T1000 (cell line): Measurements from ENCODE around the gene RYR3.

Experiments used
- DNase-seq: peaks from one replicate; lab custom pipeline; 2025; ENCODE audit warnings: mixed read lengths; lab: John Stamatoyannopoulos, UW

Gene RYR3

DNA sequence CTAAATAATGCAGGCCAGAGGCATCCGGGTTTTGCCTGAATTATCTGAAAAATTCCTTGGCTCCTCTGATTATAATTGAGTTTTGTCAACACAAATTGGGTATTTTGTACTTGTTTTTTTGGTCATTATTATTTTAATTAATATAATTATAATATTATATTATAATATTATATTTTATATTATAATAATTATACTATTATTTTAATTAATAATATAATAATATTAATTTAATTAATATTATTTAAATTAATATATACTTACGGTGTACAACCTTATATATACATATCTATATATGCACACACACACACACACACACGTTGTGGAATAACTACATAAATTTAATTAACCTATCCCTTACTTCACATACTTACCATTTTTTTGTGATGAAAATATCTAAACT is 73.5 kb downstream of the RYR3 start:
- no peak for DNase-seq

DNA sequence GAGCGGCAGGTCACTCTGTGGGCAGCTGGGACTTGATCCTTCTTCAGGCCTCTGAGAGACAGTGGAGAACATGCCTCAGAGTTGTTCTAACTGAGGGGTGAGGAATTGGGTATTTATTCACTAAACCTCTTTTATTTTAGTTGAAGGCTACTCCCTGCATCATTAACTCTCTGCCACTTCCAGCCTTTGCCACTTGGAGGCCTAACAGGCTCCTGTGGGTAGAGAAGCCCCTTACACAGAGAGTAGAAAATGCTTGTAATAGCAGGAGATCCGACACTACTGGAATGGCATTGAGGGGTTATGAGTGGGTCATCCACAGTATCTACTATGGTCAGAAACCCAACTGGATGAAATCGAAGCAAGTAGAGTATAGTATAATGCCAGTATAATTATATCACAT is 81.7 kb downstream of the RYR3 start:
- no peak for DNase-seq

DNA sequence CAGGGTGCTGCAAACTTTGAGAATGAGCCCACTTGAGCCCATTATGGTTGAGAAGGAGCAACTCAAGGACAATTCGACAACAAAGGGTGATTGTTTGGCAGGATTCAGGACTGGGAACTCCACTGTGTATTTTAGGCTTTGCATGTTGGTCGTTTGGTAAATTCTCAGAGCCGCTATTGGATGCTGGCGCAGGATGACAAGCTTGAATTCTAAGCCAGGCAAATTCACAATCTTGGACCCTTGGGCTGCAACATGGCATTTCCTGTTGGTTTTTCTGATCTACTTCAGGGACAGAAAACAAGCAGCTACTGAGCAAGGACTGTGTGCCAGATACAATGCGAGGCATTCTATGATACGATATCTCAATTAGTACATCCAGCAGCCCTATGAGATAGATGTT is 82.8 kb downstream of the RYR3 start:
- DNase-seq = no peak

DNA sequence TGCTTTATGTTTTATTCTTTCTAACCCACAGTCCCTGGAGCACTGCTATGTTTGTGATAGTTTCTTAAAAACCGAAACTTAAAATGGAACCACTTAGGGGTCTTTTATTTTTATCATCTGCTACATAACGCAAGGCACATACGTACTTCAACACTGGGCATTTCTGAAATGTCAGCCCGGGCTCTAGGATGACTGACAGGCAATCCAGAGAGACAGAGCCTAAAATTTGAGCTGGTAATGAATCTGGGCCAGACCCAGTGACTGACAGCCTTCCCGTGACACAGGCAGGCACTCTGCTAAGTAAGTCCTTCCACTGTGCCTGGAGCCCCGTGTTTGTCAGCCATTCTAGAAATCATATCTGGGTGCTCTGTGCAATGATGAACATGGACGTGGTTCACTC is 84.6 kb downstream of the RYR3 start:
- no peak for DNase-seq

DNA sequence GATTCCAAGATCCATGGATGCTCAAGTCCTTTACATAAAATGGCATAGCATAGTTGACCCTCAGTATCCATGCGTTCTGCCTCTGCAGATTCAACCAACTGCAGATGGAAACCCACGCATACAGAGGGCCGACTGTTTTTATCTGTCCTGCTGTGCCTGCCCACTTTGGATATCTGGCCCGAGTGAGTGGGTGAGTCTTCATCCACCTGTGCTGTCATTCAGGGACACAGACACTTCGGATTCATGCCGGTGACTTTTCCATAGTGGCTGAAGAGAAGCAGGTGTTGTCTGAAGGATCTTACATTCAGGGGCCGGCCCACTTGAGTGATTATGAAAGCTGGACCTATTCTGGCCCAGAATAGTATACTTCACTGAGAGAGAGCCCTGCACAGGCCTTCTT is 85.1 kb downstream of the RYR3 start:
- no peak for DNase-seq

DNA sequence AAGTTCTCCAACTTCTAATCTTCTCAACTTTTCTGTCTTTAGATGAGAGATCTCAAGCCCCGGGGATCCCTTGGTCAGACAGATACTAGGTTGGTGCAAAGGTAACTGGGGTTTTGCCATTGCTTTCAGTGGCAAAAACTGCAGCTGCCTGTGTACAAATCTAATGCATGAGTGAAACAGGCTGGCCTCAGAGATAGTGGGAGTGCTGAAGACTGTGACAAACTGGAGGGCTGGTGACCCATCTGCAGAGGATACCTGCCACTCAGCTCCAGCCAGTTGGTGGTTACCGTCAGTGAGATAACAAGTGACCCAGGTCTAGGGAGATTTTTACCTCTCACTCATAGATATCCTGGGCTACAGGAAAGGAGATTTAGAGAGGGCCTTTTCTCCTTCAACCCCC is 85.7 kb downstream of the RYR3 start:
- no peak for DNase-seq

DNA sequence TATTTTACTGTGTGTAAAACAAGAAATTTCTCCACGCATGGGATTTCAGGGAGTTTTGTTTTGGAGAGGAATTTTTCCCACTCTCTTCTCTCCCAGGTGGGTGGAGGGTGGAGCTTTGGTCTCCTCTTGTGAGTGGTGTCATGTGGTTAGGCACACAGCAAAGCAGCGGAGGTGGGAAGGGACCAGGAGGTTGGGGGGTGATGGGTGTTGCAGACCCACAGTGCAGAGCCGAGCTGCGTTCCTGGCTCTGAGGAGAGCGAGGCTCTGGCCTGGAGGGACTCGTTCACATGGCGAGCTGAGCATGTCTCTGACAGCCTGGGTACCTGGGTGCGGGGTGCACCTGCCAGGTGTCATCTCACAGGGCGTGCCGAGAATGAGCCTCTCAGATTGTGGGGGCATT is 87.8 kb downstream of the RYR3 start:
- DNase-seq = no peak

DNA sequence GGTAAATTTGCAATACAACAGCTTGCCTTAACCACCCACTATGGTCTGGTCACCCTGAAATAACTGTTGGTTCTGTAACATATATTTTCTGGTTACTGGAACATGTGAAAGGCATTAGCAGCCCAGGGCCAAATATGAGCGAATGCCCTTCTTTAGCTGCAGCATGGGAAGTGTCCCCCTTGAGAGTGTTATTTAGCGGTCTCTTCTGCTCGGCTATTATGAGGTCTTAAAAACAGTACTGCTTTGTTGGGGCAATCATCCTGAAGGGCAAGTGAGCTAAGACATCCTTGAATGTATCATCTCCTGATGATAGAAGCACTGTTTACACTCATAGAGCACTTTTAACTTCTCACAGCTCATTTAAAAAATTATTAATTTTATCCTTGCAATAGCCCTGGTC is 90.2 kb downstream of the RYR3 start:
- DNase-seq = no peak

DNA sequence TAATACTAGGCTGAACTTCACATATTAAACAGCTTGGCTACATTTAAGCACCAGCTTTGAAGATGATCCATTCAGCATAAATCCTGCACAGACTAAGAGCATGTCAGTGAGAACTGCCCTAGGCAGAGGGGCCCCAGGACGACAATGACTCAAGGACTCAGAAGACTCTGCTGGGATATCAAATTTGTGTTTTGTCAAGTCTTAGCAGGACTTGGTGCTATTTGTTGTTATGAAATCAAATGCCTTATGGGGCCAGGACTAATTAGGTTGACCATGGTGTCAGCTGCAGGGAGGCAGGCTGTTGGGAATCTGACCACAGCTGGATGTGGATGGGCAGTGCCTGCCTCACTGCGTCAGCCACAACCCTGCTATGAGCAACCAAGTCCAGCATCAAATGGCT is 91.8 kb downstream of the RYR3 start:
- no peak for DNase-seq

DNA sequence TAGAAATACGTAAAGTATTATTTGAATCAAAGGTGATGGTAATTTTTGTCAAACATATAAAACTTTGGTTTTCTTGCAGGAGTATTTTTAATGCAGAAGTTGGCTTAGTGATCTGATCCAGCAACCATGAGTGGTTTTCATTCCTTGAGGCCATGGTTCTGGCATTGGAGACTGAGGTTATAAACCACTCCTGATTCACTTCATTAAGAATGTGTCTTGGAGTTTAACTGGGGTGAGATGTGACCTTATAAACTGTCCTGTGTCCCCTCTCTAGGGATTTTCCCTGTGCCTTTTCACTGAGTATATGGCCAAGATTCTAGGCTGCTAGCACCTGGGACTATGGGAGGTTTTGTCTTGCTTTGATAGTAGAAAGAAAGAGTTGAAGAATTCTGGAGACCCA is 94.3 kb downstream of the RYR3 start:
- DNase-seq = no peak

DNA sequence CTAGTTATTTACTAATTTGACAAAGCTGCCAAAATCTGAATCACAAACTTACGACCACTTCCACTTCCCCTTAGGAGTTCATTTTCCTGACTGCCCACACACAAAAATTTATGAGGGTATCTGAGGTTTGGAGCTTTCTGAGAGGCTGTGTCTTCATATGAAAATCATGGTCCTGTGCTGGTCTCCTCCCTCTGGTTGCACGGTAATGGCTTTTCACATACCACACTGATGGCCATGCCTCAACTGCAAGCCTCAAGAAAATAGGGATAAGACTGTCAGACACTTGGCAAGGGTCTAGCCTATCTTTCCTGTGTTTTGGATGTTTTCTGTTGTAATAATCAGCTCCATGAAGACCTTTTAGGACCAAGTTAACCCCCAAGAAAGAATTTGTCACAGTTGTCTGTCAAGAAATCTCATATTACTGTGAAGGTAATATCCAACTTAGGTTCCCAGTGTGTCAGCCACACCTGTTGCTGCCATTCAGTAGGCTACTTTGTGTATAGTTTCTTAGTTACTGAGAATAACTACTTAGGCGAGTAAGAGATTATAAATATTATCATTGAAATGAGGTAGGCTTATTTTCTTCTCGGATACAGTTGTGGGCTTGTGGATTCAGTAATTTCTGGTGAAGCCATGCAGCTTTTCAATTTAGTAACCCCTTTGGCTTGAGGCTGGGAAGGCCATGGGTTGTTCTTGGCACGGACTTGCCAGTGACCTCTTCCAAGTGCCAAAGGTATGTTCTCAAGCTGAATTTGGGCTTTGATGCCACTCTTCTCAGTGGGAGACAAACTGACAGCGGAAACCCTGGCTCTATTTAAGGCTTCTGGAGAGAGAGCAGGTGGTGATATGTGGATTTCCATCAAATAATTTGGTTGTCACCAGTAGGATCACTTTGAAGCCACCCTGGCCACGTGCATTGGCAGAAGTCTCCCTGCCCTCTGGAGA is 101.1 kb downstream of the RYR3 start:
- no peak for DNase-seq

DNA sequence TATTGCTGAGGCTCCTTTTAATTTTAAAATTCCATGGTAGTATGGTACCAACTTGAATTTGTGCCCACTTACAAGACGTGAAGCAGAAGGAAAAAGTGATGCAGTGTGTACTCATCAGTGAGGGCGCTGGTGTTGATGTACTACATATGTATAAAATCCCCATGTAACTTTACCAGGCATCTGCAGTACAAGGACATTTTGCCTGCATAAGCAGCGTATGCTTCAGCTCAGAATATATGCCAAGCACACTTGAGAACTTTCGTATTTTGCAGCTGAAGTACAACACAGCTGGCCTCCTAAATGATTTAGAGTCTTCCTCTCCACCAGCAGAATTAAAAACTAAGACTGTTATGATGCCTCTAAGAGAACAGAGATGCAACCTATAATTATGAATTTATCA is 108.9 kb downstream of the RYR3 start:
- no peak for DNase-seq

DNA sequence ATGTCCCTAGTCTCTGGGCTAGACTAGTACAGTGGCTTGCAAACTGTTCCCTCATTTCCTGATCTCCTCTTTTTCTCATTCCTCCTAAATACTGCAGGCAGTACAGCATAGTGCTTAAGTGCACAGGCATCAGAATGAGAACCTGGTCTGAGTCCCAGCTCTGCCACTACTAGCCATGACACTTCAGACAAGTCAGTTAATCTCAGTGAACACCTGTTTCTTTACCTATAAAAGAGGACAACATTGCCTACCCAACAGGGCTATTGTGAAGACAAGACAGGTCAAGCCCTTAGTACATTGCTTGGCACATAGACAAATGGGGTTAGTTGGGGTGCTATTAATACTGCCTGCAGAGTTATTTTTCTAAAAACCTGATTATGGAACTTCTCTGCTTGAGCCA is 113.3 kb downstream of the RYR3 start:
- no peak for DNase-seq

DNA sequence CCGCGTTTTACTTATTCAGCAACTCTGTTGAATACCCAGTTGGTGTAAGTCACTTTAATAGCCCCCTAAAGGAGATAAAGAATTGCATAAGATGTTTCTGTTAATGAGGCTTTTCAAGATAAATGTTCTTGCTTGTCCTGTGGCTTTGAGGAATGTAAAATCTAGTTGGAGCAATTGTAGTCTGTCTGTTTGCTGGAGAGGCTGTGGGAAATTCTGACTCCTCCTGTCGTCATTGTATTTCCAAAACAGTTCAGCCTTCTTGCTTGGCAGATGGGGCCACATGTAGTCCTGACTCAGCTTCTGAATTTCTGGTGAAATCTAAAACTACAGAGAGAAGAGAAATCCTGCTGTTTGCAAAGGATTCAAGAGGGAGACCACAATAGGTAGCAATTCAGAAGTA is 114.4 kb downstream of the RYR3 start:
- DNase-seq = no peak

DNA sequence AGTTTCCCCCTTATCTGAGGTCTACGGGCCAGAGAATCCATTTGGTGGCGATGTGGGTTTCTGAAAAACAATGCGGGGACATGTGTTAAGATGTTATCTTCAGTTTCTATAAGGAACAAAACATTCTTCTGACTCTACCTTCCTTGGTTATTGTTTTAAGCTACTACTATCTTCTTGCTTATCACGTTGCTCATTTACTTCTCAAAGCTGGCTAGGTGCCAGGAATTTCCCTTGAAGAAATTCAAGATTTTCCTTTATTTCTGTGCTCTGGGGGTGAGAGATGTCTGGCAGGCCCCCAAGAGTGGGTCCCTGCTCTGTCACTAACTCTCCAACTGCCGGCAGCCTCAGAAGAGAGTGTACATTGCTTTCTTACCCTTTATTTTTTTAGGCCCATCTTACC is 119.8 kb downstream of the RYR3 start:
- DNase-seq = no peak

DNA sequence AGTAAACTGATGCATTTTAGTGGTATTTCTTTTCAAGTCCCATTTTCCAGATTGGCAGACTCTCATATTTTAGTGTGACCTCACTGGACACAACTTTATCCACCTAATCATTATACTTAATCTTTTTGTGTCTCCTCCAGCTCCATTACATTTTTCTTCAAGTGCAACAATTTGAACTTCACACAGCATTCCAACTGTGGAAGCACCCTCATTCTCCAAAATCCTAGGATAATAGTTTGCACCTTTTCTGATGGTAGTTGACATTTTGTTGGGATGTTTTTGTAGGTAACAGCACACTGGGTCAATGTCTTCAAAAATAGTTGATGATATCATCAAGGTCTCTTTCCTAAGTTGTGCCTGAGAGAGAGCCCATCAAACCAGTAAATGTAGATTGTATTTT is 123.1 kb downstream of the RYR3 start:
- DNase-seq = no peak

DNA sequence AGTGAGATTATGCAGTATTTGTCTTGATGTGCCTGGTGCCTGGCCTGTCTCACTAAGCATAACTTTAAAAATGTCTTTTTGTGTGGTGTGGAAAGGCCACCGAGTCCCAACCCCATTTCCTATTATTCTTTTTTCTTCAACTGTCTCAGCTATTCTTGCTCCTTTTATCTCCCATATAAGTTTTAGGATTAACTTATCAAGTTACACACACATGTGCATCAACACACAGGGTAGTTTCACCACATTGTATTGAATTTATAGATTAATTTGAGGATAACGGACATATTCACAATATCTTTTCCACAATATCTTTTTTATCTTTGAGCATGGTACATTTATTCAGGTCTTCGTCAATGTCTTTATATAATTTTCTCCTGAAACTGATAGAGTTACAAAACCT is 127.6 kb downstream of the RYR3 start:
- DNase-seq = no peak

DNA sequence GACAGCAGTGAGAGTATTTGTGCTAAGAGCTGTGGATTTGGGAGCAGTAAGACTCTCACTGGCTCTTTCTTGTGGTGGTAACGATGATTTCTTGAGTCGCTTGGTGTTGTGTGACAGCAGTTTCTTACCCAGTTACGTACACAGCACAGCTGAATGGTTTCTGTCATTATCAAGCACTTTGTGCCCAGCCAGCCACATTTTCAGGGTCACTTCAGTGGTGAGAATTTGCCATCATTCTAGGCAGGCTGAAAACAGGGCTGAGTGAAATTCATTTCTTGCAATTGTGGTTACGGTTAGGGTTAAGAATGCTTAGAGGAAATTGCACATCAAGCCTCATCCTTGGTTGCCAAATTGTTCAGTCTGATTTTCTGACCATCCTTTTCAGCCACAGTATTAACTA is 130.1 kb downstream of the RYR3 start:
- DNase-seq = no peak

DNA sequence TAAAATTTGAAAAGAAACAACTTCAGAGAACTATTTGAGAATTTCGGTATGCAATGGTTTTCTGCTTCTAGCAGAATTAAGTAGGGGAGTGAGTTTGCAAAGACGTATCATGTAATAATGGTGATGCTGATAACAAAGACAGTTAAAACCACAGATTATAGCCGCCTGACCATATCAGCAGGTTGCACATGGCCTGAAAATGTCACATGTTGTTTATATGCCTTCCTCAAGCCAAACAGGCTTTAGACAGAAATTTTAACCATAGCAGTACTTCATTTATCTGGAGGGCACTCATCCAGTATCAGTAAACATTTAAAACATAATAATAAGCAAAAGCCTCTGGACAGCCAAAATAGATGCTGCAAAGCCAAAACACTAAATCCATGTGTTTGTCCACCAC is 131.7 kb downstream of the RYR3 start:
- DNase-seq = no peak

DNA sequence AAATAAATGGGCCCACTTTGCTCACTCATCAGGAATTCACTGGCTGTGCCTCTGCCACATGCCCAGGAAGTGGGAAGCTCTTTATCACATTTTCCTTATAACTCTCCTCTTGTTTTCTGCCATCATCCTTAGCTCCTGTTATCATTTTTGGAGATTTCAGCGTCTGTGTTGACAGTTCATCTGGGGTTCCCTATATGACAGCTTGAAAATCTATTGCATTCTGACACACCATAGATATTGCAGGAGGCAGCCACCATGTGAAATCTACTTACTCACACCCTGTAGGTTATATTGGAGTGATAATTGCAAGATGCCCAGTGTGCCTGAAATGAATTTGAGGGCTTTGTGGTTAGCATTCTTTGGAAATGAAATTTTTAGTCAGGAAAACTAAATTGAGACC is 132.9 kb downstream of the RYR3 start:
- DNase-seq = no peak

DNA sequence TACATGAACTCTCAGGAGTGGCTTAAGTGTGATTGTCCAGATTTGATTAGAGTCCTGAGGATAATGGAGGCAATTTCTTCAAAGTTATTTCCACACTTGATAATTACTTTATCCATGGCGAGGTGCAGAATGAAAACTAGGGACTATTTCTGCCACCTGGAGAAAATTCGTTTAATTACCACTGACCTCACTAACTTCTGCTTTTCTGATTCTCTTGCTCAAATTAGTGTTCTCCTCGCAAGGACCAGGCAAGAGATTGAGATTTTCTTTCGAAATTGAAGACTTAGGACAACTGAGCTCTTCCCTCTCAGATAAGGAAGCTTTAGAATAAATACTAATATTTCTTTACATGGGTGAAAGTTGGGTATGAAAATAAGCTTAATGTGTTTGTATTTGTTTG is 135.2 kb downstream of the RYR3 start:
- no peak for DNase-seq

DNA sequence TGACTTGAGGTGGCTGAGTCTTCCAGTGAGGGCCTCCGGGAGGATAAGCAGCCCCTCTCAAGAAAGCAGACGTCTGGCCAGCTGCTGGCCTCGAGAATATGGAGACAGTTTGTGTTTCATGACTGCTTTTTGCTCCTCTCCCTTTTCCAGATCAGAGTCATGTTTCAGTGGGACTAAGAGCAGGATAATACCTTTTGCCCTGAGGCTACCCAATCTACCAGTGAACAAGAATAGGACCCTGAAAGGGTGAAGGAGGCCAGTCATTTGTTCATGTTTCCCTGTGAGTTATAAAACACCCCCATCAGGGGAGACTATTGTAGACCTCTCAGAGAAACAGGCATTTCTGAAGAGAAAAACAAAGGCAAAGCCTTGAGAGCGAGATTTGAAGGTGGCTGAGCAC is 137.4 kb downstream of the RYR3 start:
- no peak for DNase-seq

DNA sequence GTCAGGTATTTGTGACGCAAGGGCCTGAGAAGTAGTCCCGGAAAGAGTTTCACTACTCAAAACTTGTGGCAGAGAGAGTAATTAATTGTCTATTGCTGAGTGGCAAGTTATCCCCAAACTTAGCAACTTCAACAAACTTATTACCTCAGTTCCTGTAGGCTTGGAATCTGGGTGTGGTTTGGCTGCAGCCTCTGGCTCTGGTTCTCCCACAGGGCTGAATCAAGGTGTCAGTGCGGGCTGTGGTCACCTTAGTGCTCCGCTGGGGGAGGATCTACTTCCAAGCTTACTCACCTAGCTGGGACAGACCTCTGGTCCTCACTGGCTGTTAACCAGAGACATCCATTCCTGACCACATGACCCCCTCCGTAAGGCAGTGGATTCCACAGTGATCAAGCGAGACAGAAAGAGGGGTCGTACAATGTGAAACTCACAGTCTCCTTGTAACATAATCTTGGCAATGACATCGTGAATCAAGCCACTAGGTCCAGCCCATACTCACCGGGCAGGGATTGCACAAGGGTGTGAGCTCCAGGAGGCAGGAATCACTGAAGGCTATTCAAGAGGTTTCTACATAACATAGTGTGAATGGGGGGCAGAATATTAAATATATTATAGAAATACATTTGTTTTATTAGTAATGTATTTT is 138.3 kb downstream of the RYR3 start:
- DNase-seq = no peak

DNA sequence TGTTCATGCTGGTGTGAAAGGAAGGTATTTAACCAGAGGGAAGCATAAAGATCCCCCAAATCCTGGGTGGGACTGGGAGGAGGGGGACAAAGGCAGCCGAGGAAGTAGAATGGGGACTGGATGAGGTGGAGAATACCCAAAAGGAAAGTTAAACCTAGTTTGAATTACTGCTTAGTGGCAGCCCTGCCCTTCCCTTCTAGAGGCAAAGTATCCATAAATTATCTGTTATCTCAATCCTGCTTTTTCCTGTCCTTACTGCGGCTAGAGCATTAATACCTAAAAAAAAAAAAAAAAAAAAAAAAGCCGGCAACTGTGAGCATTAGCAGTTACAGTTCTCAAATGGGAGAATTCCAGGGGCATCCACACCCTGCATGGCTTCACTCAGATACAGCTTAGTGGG is 139.0 kb downstream of the RYR3 start:
- no peak for DNase-seq
